T-helper 17 cell (primary cell): ENCODE measurements around the gene RAB3A. TPM values are rescaled to one million over a fixed set of nuclear protein-coding genes. Genes with fewer than 3 reads are reported as not detected.
A peak's percentile ranks its signal among the peaks of the same experiment; 100 is the strongest.
"Not testable (repeated sequence)": the region's sequence is repeated elsewhere in the genome, so short reads cannot be mapped to it uniquely, and the experiment has no call there.

Experiments
- ATAC-seq: fragments of 150-1000 bp; cut with Tn5 transposase; 2 replicates; pipeline ENCODE4 v1.10.0; 2021; ENCODE audit warnings: mild to moderate bottlenecking, moderate library complexity
- DNase-seq, 3 donors: peaks; one replicate each; pipeline versions ENCODE4 v3.0.0 to v3.0.0-alpha.2; 2020 to 2021
- H3K9me3 ChIP-seq: one replicate; pipeline ENCODE4 v1.7.0; 2013; ENCODE audit warnings: low read length, mild to moderate bottlenecking; ENCODE audit not compliant: control insufficient read depth, poor library complexity, severe bottlenecking
- H3K27ac Mint-ChIP-seq: one replicate; pipeline ENCODE4 v1.8.0; 2022; ENCODE audit warnings: mild to moderate bottlenecking, moderate library complexity, mixed read lengths
- H3K27me3 Mint-ChIP-seq: one replicate; pipeline ENCODE4 v1.8.0; 2022; ENCODE audit warnings: mixed read lengths
- H3K36me3 Mint-ChIP-seq: one replicate; pipeline ENCODE4 v1.8.0; 2022; ENCODE audit warnings: low read depth, mixed read lengths
- H3K4me1 Mint-ChIP-seq: one replicate; pipeline ENCODE4 v1.8.0; 2022; ENCODE audit warnings: mild to moderate bottlenecking, mixed read lengths
- H3K4me3 Mint-ChIP-seq: one replicate; pipeline ENCODE4 v1.8.0; 2022; ENCODE audit warnings: mild to moderate bottlenecking, moderate library complexity, mixed read lengths
- total RNA-seq, 4 donors: library from RNA in 2 of 4; stranded (reverse) in 2 of 4; gene quantifications; one replicate each; pipeline ENCODE4 v1.2.3 and lab custom pipeline; 2022 to 2026

The RAB3A gene
- total RNA-seq, 2 donors from 2014 or later: 7.4 to 15.3 TPM

GRCh38 chr19:18165794-18166544 lies 37.9 kb downstream of the RAB3A start:
- Mint-ChIP-seq H3K4me3 (no peak overlapping the region), H3K27ac (no peak overlapping the region), H3K4me1 (peaks cover 6% of the 10 kb centered on the region), H3K36me3 (peaks cover 3% of the 10 kb centered on the region), H3K27me3 (no peaks in the 10 kb centered on the region)
- ATAC-seq (no peak), DNase-seq (no peak)
- H3K9me3 ChIP-seq: no peaks in the 10 kb centered on the region

GRCh38 chr19:18164072-18164471 lies 39.8 kb downstream of the RAB3A start:
- H3K27me3 Mint-ChIP-seq: no peaks in the 10 kb centered on the region
- H3K4me1 Mint-ChIP-seq: peaks cover 8% of the 10 kb centered on the region
- H3K36me3 Mint-ChIP-seq: peaks cover 3% of the 10 kb centered on the region
- no peak for DNase-seq
- no peak overlapping the region for H3K4me3 Mint-ChIP-seq
- no peak overlapping the region for H3K27ac Mint-ChIP-seq
- no peaks in the 10 kb centered on the region for H3K9me3 ChIP-seq
- ATAC-seq: no peak

GRCh38 chr19:18161636-18162002 lies 42.2 kb downstream of the RAB3A start:
- no peak overlapping the region for H3K27ac Mint-ChIP-seq

GRCh38 chr19:18160971-18161635 lies 42.7 kb downstream of the RAB3A start:
- DNase-seq (peak; percentile 79 to 90 (median 84)), ATAC-seq (peak; percentile 99)
- H3K27ac Mint-ChIP-seq: no peak overlapping the region
- H3K27me3 Mint-ChIP-seq: no peaks in the 10 kb centered on the region
- H3K36me3 Mint-ChIP-seq: peaks cover 3% of the 10 kb centered on the region
- peaks cover 6% of the 10 kb centered on the region for H3K4me1 Mint-ChIP-seq
- H3K9me3 ChIP-seq: no peaks in the 10 kb centered on the region
- peak overlapping the region; percentile 73 for H3K4me3 Mint-ChIP-seq

More at GRCh38 chr19:18161636-18162002, 42.2 kb downstream of the RAB3A start:
- no peaks in the 10 kb centered on the region for H3K27me3 Mint-ChIP-seq
- H3K4me3 Mint-ChIP-seq: peak overlapping the region; percentile 49
- peaks cover 4% of the 10 kb centered on the region for H3K4me1 Mint-ChIP-seq
- H3K36me3 Mint-ChIP-seq: peaks cover 3% of the 10 kb centered on the region
- H3K9me3 ChIP-seq: no peaks in the 10 kb centered on the region
- DNase-seq (no peak), ATAC-seq (no peak)

- ATAC-seq (no peak), DNase-seq (no peak)
- H3K4me1 Mint-ChIP-seq: peaks cover 7% of the 10 kb centered on the region
- H3K4me3 Mint-ChIP-seq: peak overlapping the region; percentile 73
- H3K36me3 Mint-ChIP-seq: no peaks in the 10 kb centered on the region
- H3K27ac Mint-ChIP-seq: peak overlapping the region; percentile 32
- H3K9me3 ChIP-seq: no peaks in the 10 kb centered on the region
- H3K27me3 Mint-ChIP-seq: no peaks in the 10 kb centered on the region
Measured at GRCh38 chr19:18160493-18160970, 43.3 kb downstream of the RAB3A start.

GRCh38 chr19:18159810-18160209 lies 44.0 kb downstream of the RAB3A start:
- no peak overlapping the region for H3K4me3 Mint-ChIP-seq

GRCh38 chr19:18159059-18159616 lies 44.7 kb downstream of the RAB3A start:
- peaks cover 15% of the 10 kb centered on the region for H3K4me1 Mint-ChIP-seq
- not testable (repeated sequence) for H3K36me3 Mint-ChIP-seq, H3K27ac Mint-ChIP-seq, H3K9me3 ChIP-seq, DNase-seq, ATAC-seq, H3K27me3 Mint-ChIP-seq
- peak overlapping the region; percentile 49 for H3K4me3 Mint-ChIP-seq

More at GRCh38 chr19:18159810-18160209, 44.0 kb downstream of the RAB3A start:
- ATAC-seq (no peak), DNase-seq (no peak)
- Mint-ChIP-seq H3K27me3 (no peaks in the 10 kb centered on the region), H3K27ac (peak overlapping the region; percentile 32), H3K36me3 (no peaks in the 10 kb centered on the region), H3K4me1 (peaks cover 9% of the 10 kb centered on the region)
- H3K9me3 ChIP-seq: no peaks in the 10 kb centered on the region

GRCh38 chr19:18158467-18158866 lies 45.4 kb downstream of the RAB3A start:
- ATAC-seq (no peak), DNase-seq (no peak)
- no peaks in the 10 kb centered on the region for H3K9me3 ChIP-seq
- H3K4me1 Mint-ChIP-seq: peaks cover 18% of the 10 kb centered on the region
- H3K4me3 Mint-ChIP-seq: no peak overlapping the region
- H3K36me3 Mint-ChIP-seq: no peaks in the 10 kb centered on the region
- H3K27ac Mint-ChIP-seq: no peak overlapping the region
- no peaks in the 10 kb centered on the region for H3K27me3 Mint-ChIP-seq

GRCh38 chr19:18157465-18158063 lies 46.3 kb downstream of the RAB3A start:
- H3K9me3 ChIP-seq: no peaks in the 10 kb centered on the region
- Mint-ChIP-seq H3K27me3 (no peaks in the 10 kb centered on the region), H3K27ac (no peak overlapping the region), H3K4me1 (peaks cover 18% of the 10 kb centered on the region), H3K4me3 (no peak overlapping the region), H3K36me3 (no peaks in the 10 kb centered on the region)
- DNase-seq: no peak
- ATAC-seq: no peak

- no peak overlapping the region for H3K4me3 Mint-ChIP-seq
- ATAC-seq (no peak), DNase-seq (no peak)
- H3K9me3 ChIP-seq: no peaks in the 10 kb centered on the region
- no peaks in the 10 kb centered on the region for H3K36me3 Mint-ChIP-seq
- H3K27me3 Mint-ChIP-seq: no peaks in the 10 kb centered on the region
- no peak overlapping the region for H3K27ac Mint-ChIP-seq
- peaks cover 22% of the 10 kb centered on the region for H3K4me1 Mint-ChIP-seq
Measured at GRCh38 chr19:18156841-18157464, 46.9 kb downstream of the RAB3A start.

GRCh38 chr19:18156268-18156667 lies 47.6 kb downstream of the RAB3A start:
- ATAC-seq (no peak), DNase-seq (no peak)
- H3K36me3 Mint-ChIP-seq: no peaks in the 10 kb centered on the region
- H3K4me3 Mint-ChIP-seq: no peak overlapping the region
- H3K27me3 Mint-ChIP-seq: no peaks in the 10 kb centered on the region
- H3K27ac Mint-ChIP-seq: peak overlapping the region; percentile 41
- H3K9me3 ChIP-seq: no peaks in the 10 kb centered on the region
- peaks cover 25% of the 10 kb centered on the region for H3K4me1 Mint-ChIP-seq

- no peak for DNase-seq
- H3K9me3 ChIP-seq: no peaks in the 10 kb centered on the region
- Mint-ChIP-seq H3K4me3 (no peak overlapping the region), H3K4me1 (peaks cover 22% of the 10 kb centered on the region), H3K27ac (peak overlapping the region; percentile 41), H3K36me3 (no peaks in the 10 kb centered on the region), H3K27me3 (no peaks in the 10 kb centered on the region)
- no peak for ATAC-seq
Measured at GRCh38 chr19:18155095-18156087, 48.5 kb downstream of the RAB3A start.
